HG03025 (cell line): ENCODE data around the gene ZNF106.

Experiments
- ATAC-seq: cut with Tn5 transposase; IDR thresholded peaks from one replicate; pipeline ENCODE4 v1.9.1; 2021; ENCODE audit warnings: mild to moderate bottlenecking, moderate library complexity; ENCODE audit not compliant: unreplicated experiment, low FRiP score

The ZNF106 gene

GRCh38 chr15:42373274-42373673 is 117.7 kb downstream of the ZNF106 start:
- ATAC-seq, result no peak

DNA sequence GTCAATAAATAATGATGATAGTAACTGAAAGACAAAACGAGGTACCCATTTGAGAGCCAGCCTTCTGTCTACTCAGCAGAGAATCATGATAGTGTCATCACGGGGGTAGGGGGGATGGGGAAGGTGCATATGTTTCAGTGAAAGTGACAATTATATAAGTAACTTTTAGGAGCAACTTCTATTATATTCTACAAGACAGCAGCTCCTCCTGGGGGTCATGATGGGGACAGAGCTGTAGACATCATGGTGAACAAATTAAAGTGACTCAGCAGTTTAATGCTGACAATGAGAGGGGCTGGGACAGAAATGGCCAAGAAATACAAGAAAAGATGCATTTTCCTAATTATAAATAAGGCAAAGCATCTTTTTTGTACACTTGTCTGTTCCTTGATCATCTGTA is 119.8 kb downstream of the ZNF106 start:
- ATAC-seq, result no peak

DNA sequence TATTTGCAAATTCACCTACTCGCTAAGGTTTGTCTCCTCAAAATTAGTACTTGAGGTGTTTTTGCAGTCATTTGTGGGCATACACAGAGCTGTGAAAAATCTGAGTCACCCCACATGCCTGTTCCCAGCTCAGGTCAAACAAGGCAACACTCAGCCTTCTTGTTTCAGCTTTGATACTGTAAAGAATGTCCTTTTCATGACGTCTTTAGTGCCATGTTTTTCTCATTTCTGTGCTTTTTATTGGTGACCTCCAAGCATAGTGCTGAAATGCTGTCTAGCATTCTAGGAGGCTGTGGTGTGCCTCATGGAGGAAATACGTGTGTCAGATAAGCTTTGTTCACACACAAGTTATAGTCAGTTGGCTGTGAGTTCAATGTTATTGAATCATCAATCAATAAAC is 122.8 kb downstream of the ZNF106 start:
- no peak for ATAC-seq

GRCh38 chr15:42367041-42367440 is 123.9 kb downstream of the ZNF106 start:
- no peak for ATAC-seq

- ATAC-seq, result no peak
These were observed 124.9 kb downstream of the ZNF106 start for GRCh38 chr15:42365921-42366550.

DNA sequence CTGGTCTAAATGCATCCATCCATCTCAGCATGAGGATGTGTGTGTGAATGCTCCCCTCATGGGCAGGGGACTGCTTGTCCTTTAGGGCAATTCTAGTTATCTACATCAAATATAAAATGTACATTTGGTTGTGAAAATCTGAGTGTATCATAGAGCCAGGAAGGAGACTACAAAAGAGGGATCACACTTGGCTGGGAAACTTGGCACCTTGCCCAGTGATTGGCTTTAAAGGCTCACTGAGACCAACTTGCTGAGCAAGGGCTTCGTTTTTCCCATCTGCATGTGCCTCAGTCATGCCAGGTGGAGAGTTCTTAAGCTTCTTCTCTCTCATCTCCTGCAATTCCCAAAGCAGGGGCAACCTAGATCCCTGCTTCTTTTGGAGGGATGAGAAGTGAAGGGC is 126.4 kb downstream of the ZNF106 start:
- no peak for ATAC-seq

DNA sequence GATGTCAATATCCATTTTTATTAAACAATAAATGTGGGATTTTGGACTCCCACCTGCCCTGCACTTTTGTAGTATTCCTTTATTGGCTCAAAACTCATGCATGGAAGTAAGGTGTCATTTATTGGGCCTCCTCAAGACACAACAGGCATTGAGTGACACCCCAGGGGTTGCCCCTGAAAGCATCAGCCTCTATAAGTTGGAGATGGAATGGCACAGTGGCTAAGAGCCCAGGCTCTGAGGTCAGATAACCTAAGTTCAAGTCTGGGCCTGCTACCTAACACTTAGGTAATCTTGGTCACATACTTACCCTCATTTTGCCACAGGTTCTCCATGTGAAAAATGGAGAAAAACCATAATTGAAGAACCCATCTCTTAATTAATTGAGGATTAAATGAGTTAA is 127.0 kb downstream of the ZNF106 start:
- ATAC-seq, result no peak

DNA sequence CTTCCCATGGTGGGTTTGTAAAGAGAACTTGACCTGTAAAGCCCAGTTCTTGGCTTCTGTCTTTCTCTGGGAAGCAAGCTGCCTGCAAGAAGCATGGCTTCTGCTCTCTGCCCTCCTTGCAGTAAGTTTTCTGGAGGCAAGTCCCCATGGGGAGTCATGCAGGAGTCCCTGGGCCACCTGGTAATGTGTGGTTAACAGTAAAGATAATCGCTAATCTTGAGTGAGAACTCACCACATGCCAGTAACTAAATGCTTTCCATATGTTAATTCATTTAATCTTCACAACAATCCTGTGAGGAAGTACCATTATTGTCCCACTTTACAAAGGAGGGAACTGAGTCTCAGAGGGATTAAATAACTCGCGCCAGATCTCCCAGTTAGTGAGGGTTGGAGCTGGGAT is 127.5 kb downstream of the ZNF106 start:
- ATAC-seq, result no peak
